Measurements from ENCODE around the gene CTPS1. TPM values are rescaled to one million over a fixed set of nuclear protein-coding genes. Genes with fewer than 3 reads are reported as not detected.

The CTPS1 gene
- total and polyA plus RNA-seq, 2 experiments from 2014 or later, result 31.8 to 93.9 TPM

GRCh38 chr1:40944841-40945430 is 34.6 kb upstream of the CTPS1 start:
- Histone ChIP-seq H3K79me2 (replicated peaks; ENCODE audit: insufficient read depth) (no peaks in the 10 kb centered on the region), H3K27ac (ENCODE audit: low read depth) (no peak overlapping the region), H2AFZ (no peak overlapping the region), H3K4me3 (no peak overlapping the region), H3K4me1 (ENCODE audit: insufficient read depth) (0 out of 2 replicates have a peak, but pooled peaks cover 6% of the 10 kb centered on the region), H3K9me2 (ENCODE audit: insufficient read depth) (no peaks in the 10 kb centered on the region), H3F3A (replicated peaks; ENCODE audit: low read depth) (no peaks in the 10 kb centered on the region), H3K4me2 (no peak overlapping the region), H4K20me1 (replicated peaks; ENCODE audit: insufficient read depth) (no peaks in the 10 kb centered on the region), H3K27me3 (ENCODE audit: insufficient read depth) (no peaks in the 10 kb centered on the region), H3K36me3 (ENCODE audit: insufficient read depth) (no peaks in the 10 kb centered on the region)
- H3K27ac Mint-ChIP-seq, result no peak overlapping the region
- DNase-seq (ENCODE audit: low spot score) (no peak), ATAC-seq (no peak)
- H3K36me3 Mint-ChIP-seq (ENCODE audit: low read depth), result no peaks in the 10 kb centered on the region
- H3K4me3 Mint-ChIP-seq, result no peak overlapping the region
- peaks cover 3% of the 10 kb centered on the region for H3K27me3 Mint-ChIP-seq (ENCODE audit: insufficient read depth, low read depth, poor library complexity)
- peaks cover 5% of the 10 kb centered on the region for H3K4me1 Mint-ChIP-seq
- TF ChIP-seq POLR2AphosphoS5 (IDR thresholded peaks at IDR 0.05; ENCODE audit: low read depth) (no peak), EZH2 (IDR thresholded peaks at IDR 0.05; ENCODE audit: low read depth, unreplicated experiment) (no peak), CTCF (conservative IDR thresholded peaks at IDR 0.05; ENCODE audit: low read depth in 2 of 2) (no peak), STAT1 (IDR thresholded peaks at IDR 0.05; ENCODE audit: unreplicated experiment) (no peak), CREB1 (CRISPR knock-in tag; IDR thresholded peaks at IDR 0.05; ENCODE audit: low read depth) (no peak), ZNF114 (CRISPR knock-in tag; IDR thresholded peaks at IDR 0.05) (no peak), NANOG (IDR thresholded peaks at IDR 0.05; ENCODE audit: borderline replicate concordance) (no peak), EZH2phosphoT487 (IDR thresholded peaks at IDR 0.05; ENCODE audit: unreplicated experiment) (no peak), ETS1 (IDR thresholded peaks at IDR 0.05) (no peak), REST (IDR thresholded peaks at IDR 0.05; ENCODE audit: unreplicated experiment) (no peak), ZNF462 (CRISPR knock-in tag; IDR thresholded peaks at IDR 0.05) (no peak), JUNB (IDR thresholded peaks at IDR 0.05; ENCODE audit: unreplicated experiment) (no peak)
- H3K9me3 Mint-ChIP-seq, result no peaks in the 10 kb centered on the region
